ENCODE data around the gene PDZD7. TPM values are rescaled to one million over a fixed set of nuclear protein-coding genes. Genes with fewer than 3 reads are reported as not detected.

PDZD7 gene
- total and polyA plus RNA-seq, 9 of the 15 experiments (the other 6 are each of a cell fraction or from before 2014, with no cell fraction given) = 0.04 to 0.24 (median 0.08) TPM; not detected in 3

- TF ChIP-seq PCBP2 (IDR thresholded peaks at IDR 0.05; ENCODE audit: low read depth, low read length, poor library complexity, severe bottlenecking) (no peak), TCFL5 (CRISPR knock-in tag; conservative IDR thresholded peaks at IDR 0.05) (no peak), ZNF124 (CRISPR knock-in tag; IDR thresholded peaks at IDR 0.05) (no peak), SLC30A9 (CRISPR knock-in tag; IDR thresholded peaks at IDR 0.05) (no peak), DPF2 (IDR thresholded peaks at IDR 0.05) (no peak; the same call in 1 of the 2 replicates), HNRNPL (IDR thresholded peaks at IDR 0.05; ENCODE audit: low read depth, low read length) (0 out of 2 replicates have a peak, but pooled peaks have one; percentile 27), RBBP5 (IDR thresholded peaks at IDR 0.05; ENCODE audit: borderline replicate concordance, insufficient read depth, low read length, poor library complexity, severe bottlenecking) (peak; percentile 38), ZNF592 (IDR thresholded peaks at IDR 0.05) (no peak), STAT5B (CRISPR knock-in tag; IDR thresholded peaks at IDR 0.05) (no peak), ZNF431 (CRISPR knock-in tag; IDR thresholded peaks at IDR 0.05) (no peak), CEBPB (tag; IDR thresholded peaks at IDR 0.05) (no peak), ZNF449 (CRISPR knock-in tag; IDR thresholded peaks at IDR 0.05) (no peak), SRF (CRISPR knock-in tag; IDR thresholded peaks at IDR 0.05) (no peak), NELFE (IDR thresholded peaks at IDR 0.05; ENCODE audit: insufficient read depth, insufficient read length) (no peak), DACH1 (IDR thresholded peaks at IDR 0.05; ENCODE audit: partially characterized antibody) (no peak), PHTF2 (CRISPR knock-in tag; IDR thresholded peaks at IDR 0.05) (no peak), RBM14 (IDR thresholded peaks at IDR 0.05; ENCODE audit: borderline replicate concordance, insufficient read depth, low read depth, low read length) (no peak), SIN3B (IDR thresholded peaks at IDR 0.05; ENCODE audit: low read depth) (no peak), XRCC5 (IDR thresholded peaks at IDR 0.05; ENCODE audit: low read depth, low read length) (0 out of 2 replicates have a peak, but pooled peaks have one; percentile 23), ILF3 (IDR thresholded peaks at IDR 0.05; ENCODE audit: borderline replicate concordance) (no peak), MYBL2 (IDR thresholded peaks at IDR 0.05; ENCODE audit: low read depth) (no peak), MYBL2 (CRISPR knock-in tag; IDR thresholded peaks at IDR 0.05; ENCODE audit: borderline replicate concordance) (no peak), ZNF232 (CRISPR knock-in tag; IDR thresholded peaks at IDR 0.05) (no peak), ZNF197 (CRISPR knock-in tag; IDR thresholded peaks at IDR 0.05; ENCODE audit: low read depth) (no peak)
These were observed 33.4 kb downstream of the PDZD7 start (continued) for GRCh38 chr10:100997360-100998182.
